GM23338 (cell line): ENCODE results near the gene CACNA2D3. TPM values are rescaled to one million over a fixed set of nuclear protein-coding genes. Genes with fewer than 3 reads are reported as not detected.

ENCODE experiments used
- ATAC-seq: fragments of 200-7000 bp; cut with Tn5 transposase; 3 replicates; pipeline ENCODE4 v1.9.1; 2020
- DNase-seq: peaks from one replicate; pipeline ENCODE4 v3.0.0-alpha.2; 2015; ENCODE audit warnings: low spot score
- H2AFZ ChIP-seq: fragments of 200-600 bp; sonication (generic); 2 replicates; pipeline ENCODE4 v1.8.0; 2016; ENCODE audit warnings: antibody characterized with exemption, mild to moderate bottlenecking, moderate library complexity
- H3F3A ChIP-seq: fragments of 200-600 bp; sonication (generic); replicated peaks from 2 replicates; pipeline ENCODE4 v1.8.0; 2017; ENCODE audit warnings: antibody characterized with exemption, mixed run types, low read depth
- H3K27ac ChIP-seq: fragments of 200-600 bp; sonication (generic); 2 replicates; pipeline ENCODE4 v1.6.1; 2016; ENCODE audit warnings: low read depth
- H3K27me3 ChIP-seq: fragments of 200-600 bp; sonication (generic); 2 replicates; pipeline ENCODE4 v1.8.0; 2016; ENCODE audit warnings: mild to moderate bottlenecking, mixed run types, moderate library complexity; ENCODE audit not compliant: insufficient read depth
- H3K36me3 ChIP-seq: fragments of 200-600 bp; sonication (generic); 2 replicates; pipeline ENCODE4 v1.8.0; 2016; ENCODE audit warnings: mild to moderate bottlenecking; ENCODE audit not compliant: insufficient read depth
- H3K4me1 ChIP-seq: fragments of 200-600 bp; sonication (generic); 2 replicates; pipeline ENCODE4 v1.8.0; 2016; ENCODE audit warnings: mild to moderate bottlenecking, moderate library complexity; ENCODE audit not compliant: insufficient read depth
- H3K4me2 ChIP-seq: fragments of 200-600 bp; sonication (generic); 2 replicates; pipeline ENCODE4 v1.7.1; 2017; ENCODE audit warnings: mixed run types
- H3K4me3 ChIP-seq: fragments of 200-600 bp; sonication (generic); 2 replicates; pipeline ENCODE4 v1.6.1; 2016; ENCODE audit warnings: mixed run types
- H3K79me2 ChIP-seq: fragments of 200-600 bp; sonication (generic); replicated peaks from 2 replicates; pipeline ENCODE4 v1.8.0; 2017; ENCODE audit warnings: mild to moderate bottlenecking; ENCODE audit not compliant: insufficient read depth
- H3K9me2 ChIP-seq: fragments of 200-600 bp; sonication (generic); 2 replicates; pipeline ENCODE4 v1.8.0; 2017; ENCODE audit not compliant: insufficient read depth
- H4K20me1 ChIP-seq: fragments of 200-600 bp; sonication (generic); replicated peaks from 2 replicates; pipeline ENCODE4 v1.8.0; 2017; ENCODE audit warnings: mild to moderate bottlenecking; ENCODE audit not compliant: insufficient read depth
- H3K27ac Mint-ChIP-seq: 2 replicates; pipeline ENCODE4 v1.8.0; 2020; ENCODE audit warnings: inconsistent platforms, mild to moderate bottlenecking, moderate library complexity, mixed read lengths
- H3K27me3 Mint-ChIP-seq: 3 replicates; pipeline ENCODE4 v1.8.0; 2022; ENCODE audit warnings: low read depth, mild to moderate bottlenecking, moderate library complexity, mixed read lengths, inconsistent platforms; ENCODE audit not compliant: insufficient read depth, poor library complexity
- H3K36me3 Mint-ChIP-seq: 3 replicates; pipeline ENCODE4 v1.8.0; 2021; ENCODE audit warnings: low read depth, mild to moderate bottlenecking, inconsistent platforms, moderate library complexity, mixed read lengths
- H3K4me1 Mint-ChIP-seq: 3 replicates; pipeline ENCODE4 v1.8.0; 2020; ENCODE audit warnings: mild to moderate bottlenecking, inconsistent platforms, mixed read lengths
- H3K4me3 Mint-ChIP-seq: 3 replicates; pipeline ENCODE4 v1.8.0; 2021; ENCODE audit warnings: moderate library complexity, mild to moderate bottlenecking, inconsistent platforms, mixed read lengths
- H3K9me3 Mint-ChIP-seq: 3 replicates; pipeline ENCODE4 v1.8.0; 2020; ENCODE audit warnings: moderate library complexity, mild to moderate bottlenecking, inconsistent platforms, mixed read lengths
- EZH2phosphoT487 ChIP-seq: fragments of 200-600 bp; sonication (generic); IDR thresholded peaks from one replicate; pipeline ENCODE4 v1.8.1; 2018; ENCODE audit warnings: antibody characterized with exemption; ENCODE audit not compliant: unreplicated experiment
- POLR2AphosphoS5 ChIP-seq: IDR thresholded peaks from 2 replicates; pipeline ENCODE4 v1.6.1; 2016; ENCODE audit warnings: antibody characterized with exemption, low read depth
- ZNF331 ChIP-seq: fragments of 250-450 bp; sonication (Bioruptor Pico); IDR thresholded peaks from 2 replicates; pipeline ENCODE4 v1.5.0; 2020; ENCODE audit warnings: low read depth, mild to moderate bottlenecking, moderate library complexity
- ZNF462 ChIP-seq: fragments of 250-450 bp; sonication (Bioruptor Pico); IDR thresholded peaks from 2 replicates; pipeline ENCODE4 v1.5.0; 2020; ENCODE audit warnings: mild to moderate bottlenecking, moderate library complexity
- polyA plus RNA-seq: library from polyadenylated mRNA; unstranded; fragments of >200 nt; fragmentation: Nextera tagmentation; extraction: Ambion mirVana; gene quantifications from 2 replicates; pipeline ENCODE4 v1.2.1, GENCODE V29; 2016
- total RNA-seq: library from RNA; depleted of rRNA; stranded (reverse); fragments of >200 nt; shearing (Covaris generic); gene quantifications from 2 replicates; pipeline ENCODE4 v1.2.3, GENCODE V29; 2014

CACNA2D3 gene
- total and polyA plus RNA-seq, 2 experiments from 2014 or later, result 2.2 to 2.3 TPM

DNA sequence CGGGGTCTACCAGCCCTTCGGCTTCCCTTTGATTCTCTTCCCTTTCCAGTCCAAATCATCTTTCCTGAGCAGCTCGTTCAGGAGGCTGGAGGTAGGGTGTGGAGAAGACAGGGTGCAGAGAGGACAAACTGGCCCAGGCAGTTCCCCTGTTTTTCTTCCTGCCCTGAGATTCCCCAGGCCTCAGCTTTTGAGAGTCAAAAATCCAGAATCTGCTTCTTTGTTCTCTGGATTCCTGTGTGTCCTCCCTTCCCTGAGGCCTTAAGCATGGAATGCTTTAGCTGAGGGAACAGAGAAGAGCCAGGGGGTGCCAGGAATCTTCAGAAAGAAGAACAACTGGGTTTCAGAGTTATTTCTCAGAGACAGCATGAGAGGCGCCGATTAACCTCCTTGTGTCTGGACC lies 832.2 kb downstream of the CACNA2D3 start:
- Mint-ChIP-seq H3K36me3 (no peaks in the 10 kb centered on the region), H3K27me3 (peaks cover 10% of the 10 kb centered on the region), H3K4me3 (no peak overlapping the region), H3K27ac (peak overlapping the region; percentile 32), H3K4me1 (peaks cover 23% of the 10 kb centered on the region), H3K9me3 (no peaks in the 10 kb centered on the region)
- no peak for TF ChIP-seq ZNF331
- peak; percentile 89 for TF ChIP-seq ZNF462
- no peaks in the 10 kb centered on the region for H3K27me3 ChIP-seq
- H3K9me2 ChIP-seq, result peaks cover 19% of the 10 kb centered on the region
- no peaks in the 10 kb centered on the region for H3K79me2 ChIP-seq
- DNase-seq, result peak; percentile 63
- H4K20me1 ChIP-seq, result no peaks in the 10 kb centered on the region
- no peak overlapping the region for H3K4me3 ChIP-seq
- H3K4me1 ChIP-seq, result peaks cover 22% of the 10 kb centered on the region; the same call in 1 of the 2 replicates
- peak overlapping the region; percentile 86 for H3K27ac ChIP-seq
- H3F3A ChIP-seq, result no peaks in the 10 kb centered on the region
- H2AFZ ChIP-seq, result no peak overlapping the region
- H3K36me3 ChIP-seq, result no peaks in the 10 kb centered on the region
- ATAC-seq, result peak; percentile 66
- H3K4me2 ChIP-seq, result peak overlapping the region; percentile 52

GRCh38 chr3:54955496-54955895 lies 833.1 kb downstream of the CACNA2D3 start:
- Histone ChIP-seq H3F3A (no peaks in the 10 kb centered on the region), H2AFZ (no peak overlapping the region), H3K4me1 (peaks cover 26% of the 10 kb centered on the region; the same call in 1 of the 2 replicates), H3K4me3 (no peak overlapping the region), H3K27me3 (no peaks in the 10 kb centered on the region), H3K79me2 (no peaks in the 10 kb centered on the region), H3K27ac (no peak overlapping the region; the same call in 1 of the 2 replicates), H3K4me2 (no peak overlapping the region), H3K9me2 (peaks cover 19% of the 10 kb centered on the region), H3K36me3 (no peaks in the 10 kb centered on the region), H4K20me1 (no peaks in the 10 kb centered on the region)
- H3K4me3 Mint-ChIP-seq, result no peak overlapping the region
- peaks cover 10% of the 10 kb centered on the region for H3K27me3 Mint-ChIP-seq
- no peaks in the 10 kb centered on the region for H3K36me3 Mint-ChIP-seq
- no peak overlapping the region for H3K27ac Mint-ChIP-seq
- H3K9me3 Mint-ChIP-seq, result no peaks in the 10 kb centered on the region
- DNase-seq (no peak), ATAC-seq (no peak)
- peaks cover 30% of the 10 kb centered on the region for H3K4me1 Mint-ChIP-seq
- TF ChIP-seq EZH2phosphoT487, result no peak
- no peak for TF ChIP-seq ZNF462
- TF ChIP-seq POLR2AphosphoS5, result no peak
